ENCODE data around the gene COG2. TPM values are rescaled to one million over a fixed set of nuclear protein-coding genes. Genes with fewer than 3 reads are reported as not detected.
A peak's percentile ranks its signal among the peaks of the same experiment; 100 is the strongest.

COG2 gene
- 18.3 TPM for polyA plus RNA-seq (2013, experiment 1 of 2)
- polyA plus RNA-seq (2013, experiment 2 of 2), result 17.6 TPM

GRCh38 chr1:230642263-230642959, at the start of gene COG2:
COG2 (plus strand) TSS chr1:230642481; CDS start chr1:230642607, 126 bp downstream.
- Histone ChIP-seq H2BK5ac (ENCODE audit: low read depth, low read length, poor library complexity, severe bottlenecking) (no peak within 1 kb of the TSS), H3K4ac (ENCODE audit: low read depth in 1 of 2, low read length in 2 of 2) (peak within 1 kb of the TSS; percentile 42), H2AK5ac (ENCODE audit: low read length, severe bottlenecking) (no peak within 1 kb of the TSS), H2AFZ (ENCODE audit: low read depth, low read length) (peak within 1 kb of the TSS; percentile 95), H3K36me3 (ENCODE audit: control insufficient read depth in 1 of 2, insufficient read depth in 2 of 2, low read depth in 1 of 2, low read length in 2 of 2) (peaks cover 0 to 13% of the 10 kb centered on the region in 2 experiments), H3K27ac (ENCODE audit: low read length, poor library complexity, severe bottlenecking) (peak within 1 kb of the TSS; percentile 83), H3K4me3 (ENCODE audit: insufficient read depth in 1 of 2, low read depth in 1 of 2, low read length in 2 of 2) (peak within 1 kb of the TSS; percentile 83 to 90), H3K23ac (ENCODE audit: low read length in 2 of 2) (no peak within 1 kb of the TSS), H4K91ac (ENCODE audit: low read length) (peak within 1 kb of the TSS; percentile 88), H3K27me3 (ENCODE audit: control insufficient read depth in 1 of 2, insufficient read depth in 1 of 2, low read length in 2 of 2) (peaks cover 13 to 26% of the 10 kb centered on the region in 2 experiments), H3K4me1 (ENCODE audit: control insufficient read depth, insufficient read depth, low read depth, low read length) (peaks cover 8% of the 10 kb centered on the region), H3K4me2 (ENCODE audit: low read length, poor library complexity, severe bottlenecking) (peak within 1 kb of the TSS; percentile 69), H3K9ac (ENCODE audit: low read length) (peak within 1 kb of the TSS; percentile 87), H3K9me3 (ENCODE audit: control insufficient read depth, low read length) (no peaks in the 10 kb centered on the region), H2BK12ac (ENCODE audit: low read length in 2 of 2) (peak within 1 kb of the TSS in 1 of 2 experiments; percentile 75), H2BK15ac (ENCODE audit: low read depth, poor library complexity, severe bottlenecking) (peak within 1 kb of the TSS; percentile 52), H2BK120ac (ENCODE audit: low read depth, low read length) (peak within 1 kb of the TSS; percentile 23), H4K8ac (ENCODE audit: low read length) (peak within 1 kb of the TSS; percentile 96), H3K14ac (ENCODE audit: low read length in 2 of 2) (peak within 1 kb of the TSS in 1 of 2 experiments; percentile 88), H3K18ac (ENCODE audit: low read depth in 1 of 2, low read length in 2 of 2) (peak within 1 kb of the TSS; percentile 86 to 90), H3K79me1 (replicated peaks; ENCODE audit: low read length, poor library complexity, severe bottlenecking) (peaks cover 15% of the 10 kb centered on the region)
- peak; percentile 94 for DNase-seq
- under 1% methylated on average over 48 of the region's 62 CpGs for WGBS

- Histone ChIP-seq H3K18ac (ENCODE audit: low read depth in 1 of 2, low read length in 2 of 2) (no peak overlapping the region), H3K9me3 (ENCODE audit: control insufficient read depth, low read length) (peaks cover 6% of the 10 kb centered on the region), H2BK120ac (ENCODE audit: low read depth, low read length) (no peak overlapping the region), H3K4me2 (ENCODE audit: low read length, poor library complexity, severe bottlenecking) (no peak overlapping the region), H3K27me3 (ENCODE audit: control insufficient read depth in 1 of 2, insufficient read depth in 1 of 2, low read length in 2 of 2) (peaks cover 3 to 6% of the 10 kb centered on the region in 2 experiments), H3K36me3 (ENCODE audit: control insufficient read depth in 1 of 2, insufficient read depth in 2 of 2, low read depth in 1 of 2, low read length in 2 of 2) (no peaks in the 10 kb centered on the region), H3K23ac (ENCODE audit: low read length in 2 of 2) (no peak overlapping the region), H2BK15ac (ENCODE audit: low read depth, poor library complexity, severe bottlenecking) (no peak overlapping the region), H3K9ac (ENCODE audit: low read length) (no peak overlapping the region), H3K4me3 (ENCODE audit: insufficient read depth in 1 of 2, low read depth in 1 of 2, low read length in 2 of 2) (no peak overlapping the region), H2BK12ac (ENCODE audit: low read length in 2 of 2) (no peak overlapping the region), H2BK5ac (ENCODE audit: low read depth, low read length, poor library complexity, severe bottlenecking) (no peak overlapping the region), H2AFZ (ENCODE audit: low read depth, low read length) (no peak overlapping the region), H3K4ac (ENCODE audit: low read depth in 1 of 2, low read length in 2 of 2) (no peak overlapping the region), H2AK5ac (ENCODE audit: low read length, severe bottlenecking) (no peak overlapping the region), H4K91ac (ENCODE audit: low read length) (no peak overlapping the region), H3K4me1 (ENCODE audit: control insufficient read depth, insufficient read depth, low read depth, low read length) (no peaks in the 10 kb centered on the region), H3K79me1 (replicated peaks; ENCODE audit: low read length, poor library complexity, severe bottlenecking) (no peaks in the 10 kb centered on the region), H3K27ac (ENCODE audit: low read length, poor library complexity, severe bottlenecking) (no peak overlapping the region), H4K8ac (ENCODE audit: low read length) (no peak overlapping the region), H3K14ac (ENCODE audit: low read length in 2 of 2) (no peak overlapping the region)
- no peak for DNase-seq
- no CpG with 5 or more reads among the region's 2 CpGs for WGBS
Observed at GRCh38 chr1:230592848-230593414, 49.4 kb upstream of the COG2 start.

GRCh38 chr1:230594214-230594773, 48.0 kb upstream of the COG2 start:
- no peak overlapping the region for H3K4me3 ChIP-seq (ENCODE audit: insufficient read depth in 1 of 2, low read depth in 1 of 2, low read length in 2 of 2)
- H3K27me3 ChIP-seq (ENCODE audit: control insufficient read depth in 1 of 2, insufficient read depth in 1 of 2, low read length in 2 of 2), result peaks cover 3 to 12% of the 10 kb centered on the region in 2 experiments
- H3K4ac ChIP-seq (ENCODE audit: low read depth in 1 of 2, low read length in 2 of 2), result no peak overlapping the region
- H2BK12ac ChIP-seq (ENCODE audit: low read length in 2 of 2), result no peak overlapping the region
- H4K91ac ChIP-seq (ENCODE audit: low read length), result no peak overlapping the region
- no peaks in the 10 kb centered on the region for H3K4me1 ChIP-seq (ENCODE audit: control insufficient read depth, insufficient read depth, low read depth, low read length)
- no peaks in the 10 kb centered on the region for H3K79me1 ChIP-seq (replicated peaks; ENCODE audit: low read length, poor library complexity, severe bottlenecking)
- H2BK15ac ChIP-seq (ENCODE audit: low read depth, poor library complexity, severe bottlenecking), result no peak overlapping the region
- 100% methylated on average over 1 of the region's 1 CpG for WGBS
- no peak overlapping the region for H3K4me2 ChIP-seq (ENCODE audit: low read length, poor library complexity, severe bottlenecking)
- H3K14ac ChIP-seq (ENCODE audit: low read length in 2 of 2), result no peak overlapping the region
- H3K36me3 ChIP-seq (ENCODE audit: control insufficient read depth in 1 of 2, insufficient read depth in 2 of 2, low read depth in 1 of 2, low read length in 2 of 2), result no peaks in the 10 kb centered on the region
- peaks cover 6% of the 10 kb centered on the region for H3K9me3 ChIP-seq (ENCODE audit: control insufficient read depth, low read length)
- H2BK120ac ChIP-seq (ENCODE audit: low read depth, low read length), result no peak overlapping the region
- no peak overlapping the region for H2AK5ac ChIP-seq (ENCODE audit: low read length, severe bottlenecking)
- no peak overlapping the region for H4K8ac ChIP-seq (ENCODE audit: low read length)
- no peak overlapping the region for H3K23ac ChIP-seq (ENCODE audit: low read length in 2 of 2)
- no peak for DNase-seq
- no peak overlapping the region for H2AFZ ChIP-seq (ENCODE audit: low read depth, low read length)
- no peak overlapping the region for H3K27ac ChIP-seq (ENCODE audit: low read length, poor library complexity, severe bottlenecking)
- H3K18ac ChIP-seq (ENCODE audit: low read depth in 1 of 2, low read length in 2 of 2), result no peak overlapping the region
- H3K9ac ChIP-seq (ENCODE audit: low read length), result no peak overlapping the region
- H2BK5ac ChIP-seq (ENCODE audit: low read depth, low read length, poor library complexity, severe bottlenecking), result no peak overlapping the region

GRCh38 chr1:230595181-230595580, 47.1 kb upstream of the COG2 start:
- Histone ChIP-seq H3K27ac (ENCODE audit: low read length, poor library complexity, severe bottlenecking) (no peak overlapping the region), H3K36me3 (ENCODE audit: control insufficient read depth in 1 of 2, insufficient read depth in 2 of 2, low read depth in 1 of 2, low read length in 2 of 2) (no peaks in the 10 kb centered on the region), H2BK15ac (ENCODE audit: low read depth, poor library complexity, severe bottlenecking) (no peak overlapping the region), H3K4ac (ENCODE audit: low read depth in 1 of 2, low read length in 2 of 2) (no peak overlapping the region), H3K4me2 (ENCODE audit: low read length, poor library complexity, severe bottlenecking) (no peak overlapping the region), H2AK5ac (ENCODE audit: low read length, severe bottlenecking) (no peak overlapping the region), H3K4me3 (ENCODE audit: insufficient read depth in 1 of 2, low read depth in 1 of 2, low read length in 2 of 2) (no peak overlapping the region), H2BK5ac (ENCODE audit: low read depth, low read length, poor library complexity, severe bottlenecking) (no peak overlapping the region), H3K9me3 (ENCODE audit: control insufficient read depth, low read length) (peaks cover 6% of the 10 kb centered on the region), H3K4me1 (ENCODE audit: control insufficient read depth, insufficient read depth, low read depth, low read length) (no peaks in the 10 kb centered on the region), H3K9ac (ENCODE audit: low read length) (no peak overlapping the region), H4K91ac (ENCODE audit: low read length) (no peak overlapping the region), H4K8ac (ENCODE audit: low read length) (no peak overlapping the region), H2BK12ac (ENCODE audit: low read length in 2 of 2) (no peak overlapping the region), H3K18ac (ENCODE audit: low read depth in 1 of 2, low read length in 2 of 2) (no peak overlapping the region), H3K27me3 (ENCODE audit: control insufficient read depth in 1 of 2, insufficient read depth in 1 of 2, low read length in 2 of 2) (peaks cover 3 to 12% of the 10 kb centered on the region in 2 experiments), H3K23ac (ENCODE audit: low read length in 2 of 2) (no peak overlapping the region), H2AFZ (ENCODE audit: low read depth, low read length) (no peak overlapping the region), H3K14ac (ENCODE audit: low read length in 2 of 2) (no peak overlapping the region), H2BK120ac (ENCODE audit: low read depth, low read length) (no peak overlapping the region), H3K79me1 (replicated peaks; ENCODE audit: low read length, poor library complexity, severe bottlenecking) (no peaks in the 10 kb centered on the region)
- no peak for DNase-seq
- 52% methylated on average over 2 of the region's 2 CpGs for WGBS
